A549 (cell line): ENCODE data around the gene TJP1. TPM values are rescaled to one million over a fixed set of nuclear protein-coding genes. Genes with fewer than 3 reads are reported as not detected.
A peak's percentile ranks its signal among the peaks of the same experiment; 100 is the strongest.

Experiments used
- ATAC-seq, 2 experiments: fragments of 200-7000 bp in 1 of 2; fragments of >200 bp in 1 of 2; cut with Nextera tagmentation in 1 of 2; cut with Tn5 transposase in 1 of 2; 3 replicates each; pipeline versions ENCODE4 v1.8.0 to v1.9.1; 2018 to 2020; ENCODE audit warnings: mild to moderate bottlenecking in 1 of 2, moderate library complexity in 1 of 2
- CTCF ChIA-PET: fragments of 300-600 bp; sonication (Branson Sonifier 250); formaldehyde crosslinking; extraction: SDS; loops from one replicate; lab custom pipeline; 2021; ENCODE audit warnings: antibody characterized with exemption, inconsistent platforms; lab: Yijun Ruan, JAX
- POLR2A ChIA-PET: fragments of 350-600 bp; formaldehyde crosslinking; extraction: SDS; loops from one replicate; lab custom pipeline; 2021; ENCODE audit warnings: antibody characterized with exemption, inconsistent platforms; lab: Yijun Ruan, JAX
- DNase-seq, 2 experiments: peaks; one replicate each; pipeline versions ENCODE4 v3.0.0 to v3.0.0-alpha.2; 2011 to 2016; ENCODE audit warnings: low read depth in 1 of 2, low spot score in 1 of 2
- FAIRE-seq: peaks from 2 replicates; lab custom pipeline; 2011; peaks lifted over from hg19 to GRCh38; lab: Jason Lieb, UNC
- H3K27ac ChIP-seq, 2 experiments: fragments of >200 bp; sonication (Bioruptor Twin); formaldehyde crosslinking; 3 replicates each; pipeline ENCODE4 v1.5.1; 2016 to 2017
- H3K4me1 ChIP-seq: fragments of >200 bp; sonication (Bioruptor Twin); formaldehyde crosslinking; 3 replicates; pipeline ENCODE4 v1.6.1; 2016
- H3K4me2 ChIP-seq: fragments of >200 bp; sonication (Bioruptor Twin); formaldehyde crosslinking; 3 replicates; pipeline ENCODE4 v1.6.1; 2016
- H3K4me3 ChIP-seq: fragments of >200 bp; sonication (Bioruptor Twin); formaldehyde crosslinking; 3 replicates; pipeline ENCODE4 v1.5.1; 2016
- H3K9me3 ChIP-seq: fragments of >200 bp; sonication (Bioruptor Twin); formaldehyde crosslinking; 3 replicates; pipeline ENCODE4 v1.6.1; 2016
- CBX2 ChIP-seq: fragments of 200-600 bp; sonication (generic); IDR thresholded peaks from 2 replicates; pipeline ENCODE4 v1.6.1; 2016; ENCODE audit warnings: low read depth, mild to moderate bottlenecking, borderline replicate concordance
- CBX8 ChIP-seq: fragments of 200-600 bp; sonication (generic); IDR thresholded peaks from 2 replicates; pipeline ENCODE4 v1.6.1; 2016
- CEBPB ChIP-seq, 2 experiments: fragments of >200 bp in 1 of 2; sonication (Bioruptor Twin) in 1 of 2; formaldehyde crosslinking in 1 of 2; IDR thresholded peaks; 2 replicates each; pipeline ENCODE4 v1.6.1; 2012 to 2016
- EHMT2 ChIP-seq: fragments of 200-600 bp; sonication (generic); IDR thresholded peaks from 2 replicates; pipeline ENCODE4 v1.6.1; 2016; ENCODE audit warnings: antibody characterized with exemption, low read depth, mild to moderate bottlenecking, moderate library complexity
- ESRRA ChIP-seq: fragments of 150-350 bp; IDR thresholded peaks from 2 replicates; pipeline ENCODE4 v1.6.1; 2014; ENCODE audit warnings: mild to moderate bottlenecking, low read length, borderline replicate concordance
- FOXS1 ChIP-seq: fragments of 250-450 bp; sonication (Bioruptor Pico); IDR thresholded peaks from 2 replicates; pipeline ENCODE4 v1.5.0; 2020; ENCODE audit warnings: mild to moderate bottlenecking, moderate library complexity
- HEYL ChIP-seq: fragments of 250-450 bp; sonication (Bioruptor Pico); IDR thresholded peaks from 2 replicates; pipeline ENCODE4 v1.8.0; 2021; ENCODE audit warnings: mild to moderate bottlenecking, moderate library complexity
- HOXB13 ChIP-seq: fragments of 250-450 bp; sonication (Bioruptor Pico); IDR thresholded peaks from 2 replicates; pipeline ENCODE4 v1.5.0; 2020; ENCODE audit warnings: low read depth, mild to moderate bottlenecking, moderate library complexity
- JUN ChIP-seq, 2 experiments: fragments of >200 bp; sonication (Bioruptor Twin); formaldehyde crosslinking; IDR thresholded peaks; 2 replicates in 1 of 2; 3 replicates in 1 of 2; pipeline ENCODE4 v1.6.1; 2016 to 2017
- KDM1A ChIP-seq: fragments of 200-600 bp; sonication (generic); IDR thresholded peaks from 2 replicates; pipeline ENCODE4 v1.6.1; 2016; ENCODE audit warnings: low read depth, mild to moderate bottlenecking
- MAFK ChIP-seq: fragments of 450-650 bp; IDR thresholded peaks from 2 replicates; pipeline ENCODE4 v1.6.1; 2014; ENCODE audit not compliant: partially characterized antibody
- MAZ ChIP-seq: fragments of 150-350 bp; IDR thresholded peaks from 2 replicates; pipeline ENCODE4 v1.6.1; 2014; ENCODE audit warnings: antibody characterized with exemption, low read depth, low read length, borderline replicate concordance
- MYC ChIP-seq: IDR thresholded peaks from 2 replicates; pipeline ENCODE4 v1.6.1; 2012; ENCODE audit warnings: mild to moderate bottlenecking, inconsistent platforms, low read length, improper control_type of control experiment, borderline replicate concordance
- NPAS2 ChIP-seq: fragments of 250-450 bp; sonication (Bioruptor Pico); IDR thresholded peaks from 2 replicates; pipeline ENCODE4 v1.8.0; 2022; ENCODE audit warnings: mild to moderate bottlenecking, moderate library complexity, borderline replicate concordance
- NR3C1 ChIP-seq: fragments of >200 bp; sonication (Bioruptor Twin); formaldehyde crosslinking; IDR thresholded peaks from 3 replicates; pipeline ENCODE4 v1.6.1; 2017
- PHF8 ChIP-seq: fragments of 200-600 bp; sonication (generic); IDR thresholded peaks from 2 replicates; pipeline ENCODE4 v1.6.1; 2016; ENCODE audit warnings: low read depth, mild to moderate bottlenecking, antibody characterized with exemption, moderate library complexity, borderline replicate concordance
- POLR2AphosphoS2 ChIP-seq: conservative IDR thresholded peaks from 2 replicates; pipeline ENCODE4 v1.6.1; 2012; ENCODE audit warnings: low read length, improper control_type of control experiment, inconsistent platforms
- RAD21 ChIP-seq, 2 experiments: fragments of >200 bp in 1 of 2; sonication (Bioruptor Twin) in 1 of 2; formaldehyde crosslinking in 1 of 2; IDR thresholded peaks in 1 of 2; conservative IDR thresholded peaks in 1 of 2; 2 replicates in 1 of 2; 3 replicates in 1 of 2; pipeline ENCODE4 v1.6.1; 2012 to 2018; ENCODE audit warnings: inconsistent platforms in 1 of 2
- RCOR1 ChIP-seq: fragments of 150-350 bp; IDR thresholded peaks from 2 replicates; pipeline ENCODE4 v1.6.1; 2014; ENCODE audit warnings: antibody characterized with exemption, low read length, low read depth
- RFX5 ChIP-seq: fragments of 450-650 bp; IDR thresholded peaks from 2 replicates; pipeline ENCODE4 v1.7.1; 2014; ENCODE audit warnings: antibody characterized with exemption, mild to moderate bottlenecking, moderate library complexity
- ZC3H11A ChIP-seq: fragments of 450-650 bp; IDR thresholded peaks from 2 replicates; pipeline ENCODE4 v1.6.1; 2014; ENCODE audit warnings: antibody characterized with exemption, mild to moderate bottlenecking
- ZFP36 ChIP-seq: fragments of 450-650 bp; IDR thresholded peaks from 2 replicates; pipeline ENCODE4 v1.6.1; 2014; ENCODE audit warnings: borderline replicate concordance; ENCODE audit not compliant: partially characterized antibody
- ZNF302 ChIP-seq: fragments of 250-450 bp; sonication (Bioruptor Pico); IDR thresholded peaks from 2 replicates; pipeline ENCODE4 v1.9.0; 2021; ENCODE audit warnings: inconsistent platforms, mild to moderate bottlenecking, moderate library complexity
- ZSCAN20 ChIP-seq: fragments of 250-450 bp; sonication (Bioruptor Pico); IDR thresholded peaks from 2 replicates; pipeline ENCODE4 v1.8.0; 2022; ENCODE audit warnings: mild to moderate bottlenecking, moderate library complexity
- whole genome bisulfite sequencing: methylation state at CpG from one replicate; pipeline ENCODE4 v1.1.6; 2017; ENCODE audit errors: missing lambda C conversion rate; 5-methylcytosine and 5-hydroxymethylcytosine counted together
- polyA plus RNA-seq, 4 experiments: library from polyadenylated mRNA; depleted of rRNA in 3 of 4; stranded (reverse); fragments of >200 nt; fragmentation: RNase III in 1 of 4; extraction: RNeasy Plus Mini Kit Qiagen cat#74134 plus additional on column Dnase treatment in 1 of 4; gene quantifications; 2 replicates in 3 of 4; 3 replicates in 1 of 4; pipeline ENCODE4 v1.2.3, GENCODE V29; 2011 to 2017
- TF ChIP-seq, protein P1 (sequence below): IDR thresholded peaks from 2 replicates; pipeline ENCODE4 v1.6.1; 2012; ENCODE audit warnings: low read depth, borderline replicate concordance
- TF ChIP-seq, protein P2 (sequence below): fragments of 250-450 bp; sonication (Bioruptor Pico); IDR thresholded peaks from 2 replicates; pipeline ENCODE4 v1.5.0; 2021; ENCODE audit warnings: mild to moderate bottlenecking, moderate library complexity, borderline replicate concordance
- TF ChIP-seq, protein P3 (sequence below): fragments of >200 bp; sonication (Bioruptor Twin); formaldehyde crosslinking; IDR thresholded peaks from 3 replicates; pipeline ENCODE4 v1.5.1; 2016
- TF ChIP-seq, protein P4 (sequence below): fragments of 150-350 bp; IDR thresholded peaks from 2 replicates; pipeline ENCODE4 v1.6.1; 2014; ENCODE audit warnings: low read depth, mild to moderate bottlenecking, low read length

TJP1 gene
- polyA plus RNA-seq, 2 of the 4 experiments (the other 2 are of a cell fraction), result 55.0 to 179 TPM

DNA sequence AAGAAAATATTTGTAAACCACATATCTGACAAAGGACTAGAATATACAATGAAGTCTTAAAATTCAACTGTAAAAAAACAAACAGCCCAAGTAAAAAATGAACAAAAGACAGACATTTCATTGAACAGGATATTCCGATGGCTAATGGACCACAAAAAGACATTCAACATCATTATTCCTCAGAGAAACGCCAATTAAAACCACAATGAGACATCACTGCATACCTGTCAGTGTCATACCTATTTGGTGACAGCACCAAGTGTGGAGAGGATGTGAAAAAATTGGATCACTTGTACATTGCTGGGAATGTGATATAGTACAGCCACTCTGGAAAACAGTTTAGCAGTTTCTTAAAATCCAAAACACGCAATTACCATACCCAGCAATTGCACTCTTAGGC lies 29.9 kb upstream of the TJP1 start:
- ChIA-PET CTCF (interaction anchor here (1.1 to 1.6 kb wide), 3 partner anchors 13 to 74 kb away, joined by 3 to 4 read pairs (median 3); no protein-coding TSS in a partner anchor), POLR2A (no interaction called here)
- Histone ChIP-seq H3K9me3 (peaks cover 13% of the 10 kb centered on the region), H3K27ac (no peak overlapping the region), H3K4me1 (peaks cover 13% of the 10 kb centered on the region), H3K4me3 (no peak overlapping the region), H3K4me2 (no peak overlapping the region)
- TF ChIP-seq, protein P1, sequence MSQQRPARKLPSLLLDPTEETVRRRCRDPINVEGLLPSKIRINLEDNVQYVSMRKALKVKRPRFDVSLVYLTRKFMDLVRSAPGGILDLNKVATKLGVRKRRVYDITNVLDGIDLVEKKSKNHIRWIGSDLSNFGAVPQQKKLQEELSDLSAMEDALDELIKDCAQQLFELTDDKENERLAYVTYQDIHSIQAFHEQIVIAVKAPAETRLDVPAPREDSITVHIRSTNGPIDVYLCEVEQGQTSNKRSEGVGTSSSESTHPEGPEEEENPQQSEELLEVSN, result no peak
- TF ChIP-seq FOXS1 (CRISPR knock-in tag) (no peak), ZSCAN20 (no peak), POLR2AphosphoS2 (no peak), RCOR1 (no peak), HEYL (CRISPR knock-in tag) (no peak), JUN (IDR thresholded peaks at IDR 0.05) (no peak), ESRRA (no peak), KDM1A (no peak), ZC3H11A (no peak), MYC (no peak)
- no peak for DNase-seq
- ATAC-seq, result no peak
- 78% methylated on average over 3 of the region's 3 CpGs for WGBS
- FAIRE-seq, result peak; percentile 74

DNA sequence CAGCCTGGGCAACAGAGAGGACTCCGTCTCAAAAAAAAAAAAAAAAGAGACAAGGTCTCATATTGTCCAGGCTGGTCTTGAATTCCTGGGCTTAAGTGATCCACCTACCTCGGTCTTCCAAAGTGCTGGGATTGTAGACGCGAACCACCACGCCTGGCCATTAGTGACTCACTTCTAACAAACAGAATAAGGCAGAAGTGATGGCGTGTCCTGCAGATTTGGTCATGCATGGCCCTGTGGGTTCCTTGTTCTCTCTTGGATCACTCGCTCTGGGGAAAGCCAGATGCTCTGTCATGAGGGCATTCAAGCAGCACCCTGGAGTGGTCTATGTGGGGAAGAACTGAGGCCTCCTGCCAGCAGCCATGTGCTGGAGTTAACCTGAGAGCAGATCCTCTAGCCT lies 27.4 kb upstream of the TJP1 start:
- Histone ChIP-seq H3K27ac (no peak overlapping the region), H3K4me1 (peaks cover 11% of the 10 kb centered on the region), H3K4me2 (no peak overlapping the region), H3K9me3 (peaks cover 15% of the 10 kb centered on the region), H3K4me3 (no peak overlapping the region)
- FAIRE-seq (no peak), ATAC-seq (no peak), DNase-seq (no peak)
- WGBS, result 88% methylated on average over 7 of the region's 7 CpGs
- no peak for TF ChIP-seq ZFP36
- TF ChIP-seq ZSCAN20, result no peak
- TF ChIP-seq HOXB13 (CRISPR knock-in tag), result no peak
- no peak for TF ChIP-seq RAD21 (conservative IDR thresholded peaks at IDR 0.05 in 1 of 2, IDR thresholded peaks at IDR 0.05 in 1 of 2)
- TF ChIP-seq HEYL (CRISPR knock-in tag), result no peak
- TF ChIP-seq NR3C1, result no peak
- no peak for TF ChIP-seq EHMT2
- no peak for TF ChIP-seq MAZ
- TF ChIP-seq CBX2, result no peak
- TF ChIP-seq, protein P2, sequence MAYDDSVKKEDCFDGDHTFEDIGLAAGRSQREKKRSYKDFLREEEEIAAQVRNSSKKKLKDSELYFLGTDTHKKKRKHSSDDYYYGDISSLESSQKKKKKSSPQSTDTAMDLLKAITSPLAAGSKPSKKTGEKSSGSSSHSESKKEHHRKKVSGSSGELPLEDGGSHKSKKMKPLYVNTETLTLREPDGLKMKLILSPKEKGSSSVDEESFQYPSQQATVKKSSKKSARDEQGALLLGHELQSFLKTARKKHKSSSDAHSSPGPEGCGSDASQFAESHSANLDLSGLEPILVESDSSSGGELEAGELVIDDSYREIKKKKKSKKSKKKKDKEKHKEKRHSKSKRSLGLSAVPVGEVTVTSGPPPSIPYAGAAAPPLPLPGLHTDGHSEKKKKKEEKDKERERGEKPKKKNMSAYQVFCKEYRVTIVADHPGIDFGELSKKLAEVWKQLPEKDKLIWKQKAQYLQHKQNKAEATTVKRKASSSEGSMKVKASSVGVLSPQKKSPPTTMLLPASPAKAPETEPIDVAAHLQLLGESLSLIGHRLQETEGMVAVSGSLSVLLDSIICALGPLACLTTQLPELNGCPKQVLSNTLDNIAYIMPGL (CRISPR knock-in tag), result no peak
- no peak for TF ChIP-seq ZNF302 (CRISPR knock-in tag)
- TF ChIP-seq PHF8, result no peak
- TF ChIP-seq CEBPB (IDR thresholded peaks at IDR 0.05), result no peak
- TF ChIP-seq CBX8, result no peak
- TF ChIP-seq, protein P3, sequence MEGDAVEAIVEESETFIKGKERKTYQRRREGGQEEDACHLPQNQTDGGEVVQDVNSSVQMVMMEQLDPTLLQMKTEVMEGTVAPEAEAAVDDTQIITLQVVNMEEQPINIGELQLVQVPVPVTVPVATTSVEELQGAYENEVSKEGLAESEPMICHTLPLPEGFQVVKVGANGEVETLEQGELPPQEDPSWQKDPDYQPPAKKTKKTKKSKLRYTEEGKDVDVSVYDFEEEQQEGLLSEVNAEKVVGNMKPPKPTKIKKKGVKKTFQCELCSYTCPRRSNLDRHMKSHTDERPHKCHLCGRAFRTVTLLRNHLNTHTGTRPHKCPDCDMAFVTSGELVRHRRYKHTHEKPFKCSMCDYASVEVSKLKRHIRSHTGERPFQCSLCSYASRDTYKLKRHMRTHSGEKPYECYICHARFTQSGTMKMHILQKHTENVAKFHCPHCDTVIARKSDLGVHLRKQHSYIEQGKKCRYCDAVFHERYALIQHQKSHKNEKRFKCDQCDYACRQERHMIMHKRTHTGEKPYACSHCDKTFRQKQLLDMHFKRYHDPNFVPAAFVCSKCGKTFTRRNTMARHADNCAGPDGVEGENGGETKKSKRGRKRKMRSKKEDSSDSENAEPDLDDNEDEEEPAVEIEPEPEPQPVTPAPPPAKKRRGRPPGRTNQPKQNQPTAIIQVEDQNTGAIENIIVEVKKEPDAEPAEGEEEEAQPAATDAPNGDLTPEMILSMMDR, result no peak
- TF ChIP-seq, protein P4, sequence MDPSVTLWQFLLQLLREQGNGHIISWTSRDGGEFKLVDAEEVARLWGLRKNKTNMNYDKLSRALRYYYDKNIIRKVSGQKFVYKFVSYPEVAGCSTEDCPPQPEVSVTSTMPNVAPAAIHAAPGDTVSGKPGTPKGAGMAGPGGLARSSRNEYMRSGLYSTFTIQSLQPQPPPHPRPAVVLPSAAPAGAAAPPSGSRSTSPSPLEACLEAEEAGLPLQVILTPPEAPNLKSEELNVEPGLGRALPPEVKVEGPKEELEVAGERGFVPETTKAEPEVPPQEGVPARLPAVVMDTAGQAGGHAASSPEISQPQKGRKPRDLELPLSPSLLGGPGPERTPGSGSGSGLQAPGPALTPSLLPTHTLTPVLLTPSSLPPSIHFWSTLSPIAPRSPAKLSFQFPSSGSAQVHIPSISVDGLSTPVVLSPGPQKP, result no peak
- no peak for TF ChIP-seq MAFK
- TF ChIP-seq NPAS2 (CRISPR knock-in tag), result no peak
- TF ChIP-seq RFX5, result no peak
- CTCF ChIA-PET, result no interaction called here
- POLR2A ChIA-PET, result no interaction called here
